AG20443 (cell line): Measurements from ENCODE around the gene GDI1.

Experiments used
- DNase-seq: peaks from one replicate; pipeline ENCODE4 v3.0.0; 2012; ENCODE audit warnings: low spot score, mixed read lengths

The GDI1 gene

DNA sequence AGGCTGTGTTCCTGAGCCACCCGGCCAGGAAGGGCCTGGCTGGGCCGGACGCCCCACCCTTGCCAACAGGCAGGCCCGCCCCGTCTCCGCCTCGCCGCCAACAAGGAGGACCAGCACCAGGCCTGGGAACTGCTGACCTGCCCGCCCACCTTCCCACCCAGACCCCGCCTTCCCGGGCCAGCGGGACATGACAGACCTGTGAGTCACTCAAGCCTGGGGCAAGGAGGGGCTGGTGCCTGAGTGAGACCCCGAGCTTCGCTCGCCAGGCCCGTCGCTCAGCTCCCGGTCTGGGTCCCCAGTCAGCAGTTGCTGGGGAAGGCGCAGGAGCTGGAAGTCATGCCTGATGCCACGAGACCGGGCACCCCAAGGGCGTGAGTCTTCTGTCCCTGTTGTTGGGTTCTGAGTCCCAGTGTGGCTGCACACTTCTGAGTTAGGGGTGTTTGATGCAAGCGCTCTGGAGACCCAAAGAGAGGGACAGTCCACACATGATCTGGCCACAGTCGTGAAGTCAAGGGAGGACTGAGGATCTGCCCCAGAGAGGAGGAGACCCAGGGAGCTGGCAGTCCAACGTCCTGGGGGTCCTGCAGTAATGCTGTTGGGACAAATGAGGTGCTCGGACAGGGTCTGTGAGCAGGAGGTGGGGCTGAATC, 27.6 kb upstream of the GDI1 start, which contains the start of gene DNASE1L1:
Gene DNASE1L1 (minus strand): TSS at position 33 of the 650 bp plus-strand sequence. CDS start 3,686 bp downstream, outside the sequence.
- peak; percentile 76 for DNase-seq

DNA sequence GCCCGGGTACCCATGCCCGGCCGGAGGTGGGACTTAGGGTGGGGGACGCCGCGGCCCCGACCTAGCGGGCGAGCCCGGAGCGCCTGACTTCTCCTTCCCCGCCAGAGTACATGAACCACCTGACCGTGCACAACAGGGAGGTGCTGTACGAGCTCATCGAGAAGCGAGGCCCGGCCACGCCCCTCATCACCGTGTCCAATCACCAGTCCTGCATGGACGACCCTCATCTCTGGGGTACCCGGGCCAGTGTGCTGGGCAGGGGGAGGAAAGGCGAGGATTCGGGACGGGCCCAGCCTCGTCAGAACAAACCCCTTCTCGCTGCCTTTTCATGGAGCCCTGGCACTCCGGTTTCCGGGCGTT, 25.0 kb upstream of the GDI1 start:
- DNase-seq: peak; percentile 58

- DNase-seq: no peak
Observed at GRCh38 chrX:154412468-154412867, 24.5 kb upstream of the GDI1 start.

DNA sequence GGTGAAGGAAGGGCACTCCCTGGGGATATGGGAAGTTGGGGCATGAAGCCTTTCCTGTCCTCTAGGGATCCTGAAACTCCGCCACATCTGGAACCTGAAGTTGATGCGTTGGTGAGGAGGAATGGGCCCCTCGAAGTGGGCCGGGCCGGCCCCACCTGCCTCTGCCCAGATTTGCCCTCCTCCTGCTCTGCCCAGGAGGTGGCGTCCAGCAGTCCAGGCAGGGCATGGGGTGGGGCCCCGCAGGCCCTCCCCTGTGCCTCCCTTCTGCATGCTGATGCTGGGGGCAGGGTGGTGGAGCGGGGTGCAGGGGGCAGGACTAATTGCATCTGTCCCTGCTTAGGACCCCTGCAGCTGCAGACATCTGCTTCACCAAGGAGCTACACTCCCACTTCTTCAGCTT, 23.8 kb upstream of the GDI1 start:
- no peak for DNase-seq

GRCh38 chrX:154417157-154417556, 19.8 kb upstream of the GDI1 start:
- no peak for DNase-seq

DNA sequence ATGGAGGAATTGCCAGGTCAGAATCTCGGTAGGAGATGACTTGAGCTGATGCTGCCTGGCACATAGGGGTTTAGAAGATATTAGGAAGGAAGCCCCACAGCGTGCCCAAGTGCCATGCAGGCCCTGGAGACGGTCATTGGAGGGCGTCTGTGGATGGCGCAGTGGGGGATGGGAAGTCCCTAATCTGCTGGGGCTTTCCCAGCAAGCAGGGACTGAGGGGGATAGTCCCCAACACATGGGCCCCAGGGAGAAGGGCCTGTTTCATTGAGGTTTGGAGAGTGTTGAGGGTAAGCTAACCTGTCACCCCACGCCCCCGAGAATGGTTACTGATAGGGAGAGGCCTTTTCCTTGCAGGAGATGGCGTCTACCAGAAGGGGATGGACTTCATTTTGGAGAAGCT, 17.8 kb upstream of the GDI1 start:
- DNase-seq: no peak

GRCh38 chrX:154419688-154420401, 17.1 kb upstream of the GDI1 start:
- DNase-seq: no peak

DNA sequence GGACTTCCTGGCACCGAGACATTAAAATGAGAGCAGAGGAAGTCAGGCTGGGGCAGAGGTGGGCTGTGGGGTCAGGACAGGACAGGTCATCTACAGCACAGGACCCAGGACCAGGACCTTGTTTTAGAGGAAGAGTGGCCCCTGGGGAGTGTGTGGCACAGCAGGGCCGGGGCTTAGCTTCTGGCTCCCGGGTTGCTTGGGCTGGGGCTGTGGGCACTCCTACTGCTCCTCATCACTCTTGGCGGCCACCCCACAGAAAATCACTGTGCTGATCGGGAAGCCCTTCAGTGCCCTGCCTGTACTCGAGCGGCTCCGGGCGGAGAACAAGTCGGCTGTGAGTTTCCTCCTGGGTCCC, 16.6 kb upstream of the GDI1 start:
- no peak for DNase-seq

GRCh38 chrX:154426916-154427770, 9.8 kb upstream of the GDI1 start:
- DNase-seq: no peak

GRCh38 chrX:154428176-154429171, 8.5 kb upstream of the GDI1 start, which contains the start of gene ATP6AP1:
Gene ATP6AP1, plus strand, starts transcription at chrX:154428677. Its CDS starts 16 bp downstream, at chrX:154428693.
- peak; percentile 90 for DNase-seq

- DNase-seq: no peak
Observed at GRCh38 chrX:154429711-154430110, 7.2 kb upstream of the GDI1 start.

- DNase-seq: no peak
Observed at GRCh38 chrX:154430479-154430878, 6.5 kb upstream of the GDI1 start.

- DNase-seq: no peak
Observed at GRCh38 chrX:154430916-154431315, 6.0 kb upstream of the GDI1 start.

- no peak for DNase-seq
Observed at GRCh38 chrX:154431341-154431740, 5.6 kb upstream of the GDI1 start.

- no peak for DNase-seq
Observed at GRCh38 chrX:154432210-154432609, 4.7 kb upstream of the GDI1 start.

- no peak for DNase-seq
Observed at GRCh38 chrX:154433605-154434004, 3.3 kb upstream of the GDI1 start.

DNA sequence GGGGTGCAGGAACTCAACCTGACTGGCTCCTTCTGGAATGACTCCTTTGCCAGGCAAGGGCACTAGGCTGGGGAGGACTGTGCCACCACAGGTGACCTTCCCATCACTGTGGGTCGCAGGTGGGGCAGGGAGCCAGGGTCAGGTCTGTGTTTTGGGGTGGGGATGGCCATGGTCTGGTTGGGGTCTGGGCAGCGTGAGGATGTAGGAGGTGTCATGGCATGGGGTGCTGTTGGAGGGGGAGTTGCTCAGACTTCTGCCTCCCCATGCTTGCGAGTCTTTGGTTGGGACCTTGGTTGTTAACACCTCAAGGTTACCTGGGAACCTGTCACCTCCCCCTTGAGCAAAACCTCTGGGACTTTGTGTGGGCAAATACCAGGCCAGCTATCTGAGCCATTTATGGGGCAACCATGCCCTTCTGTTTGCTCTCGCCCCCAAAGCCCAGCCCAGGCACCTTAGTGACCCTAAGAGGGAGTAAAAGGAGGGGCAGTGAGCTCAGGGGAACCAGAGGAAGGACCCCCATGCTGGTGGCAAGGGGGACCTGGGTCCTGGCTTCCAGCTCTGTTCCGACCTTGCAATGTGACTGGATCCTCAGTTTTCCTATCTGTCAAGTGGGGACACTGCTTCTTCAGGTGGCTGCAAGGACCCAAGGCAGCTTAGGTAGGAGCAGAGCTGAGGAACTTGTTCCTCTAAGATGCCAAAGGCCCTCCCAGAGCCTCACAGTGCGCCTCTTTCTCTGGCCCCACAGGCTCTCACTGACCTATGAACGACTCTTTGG, 2.4 kb upstream of the GDI1 start:
- DNase-seq: no peak

GRCh38 chrX:154435171-154435733, 1.7 kb upstream of the GDI1 start:
- DNase-seq: no peak

- DNase-seq: peak; percentile 84
Observed at GRCh38 chrX:154436374-154436982, 476 bp upstream of the GDI1 start.
